GM19395 (cell line): ENCODE results near the gene TBRG1.
"Not testable (repeated sequence)": the region's sequence is repeated elsewhere in the genome, so short reads cannot be mapped to it uniquely, and the experiment has no call there.

ENCODE experiments used
- ATAC-seq: cut with Tn5 transposase; IDR thresholded peaks from one replicate; pipeline ENCODE4 v1.9.1; 2021; ENCODE audit warnings: mild to moderate bottlenecking, moderate library complexity; ENCODE audit not compliant: unreplicated experiment

Gene TBRG1

GRCh38 chr11:124622531-124623451, at the start of gene TBRG1:
TBRG1 (plus strand) TSS chr11:124622864; CDS start chr11:124623084, 220 bp downstream.
- peak; percentile 98 for ATAC-seq

- no peak for ATAC-seq
Observed at GRCh38 chr11:124577716-124578427, 44.8 kb upstream of the TBRG1 start.

GRCh38 chr11:124578761-124579160, 43.9 kb upstream of the TBRG1 start:
- ATAC-seq: no peak

GRCh38 chr11:124581817-124582216, 40.8 kb upstream of the TBRG1 start:
- ATAC-seq: no peak

- no peak for ATAC-seq
Observed at GRCh38 chr11:124582565-124582964, 40.1 kb upstream of the TBRG1 start.

- ATAC-seq: no peak
Observed at GRCh38 chr11:124583781-124584180, 38.9 kb upstream of the TBRG1 start.

- ATAC-seq: no peak
Observed at GRCh38 chr11:124584681-124585372, 37.8 kb upstream of the TBRG1 start.

- ATAC-seq: peak; percentile 62
Observed at GRCh38 chr11:124586238-124586860, 36.3 kb upstream of the TBRG1 start.

- ATAC-seq: no peak
Observed at GRCh38 chr11:124591430-124591829, 31.2 kb upstream of the TBRG1 start.

- no peak for ATAC-seq
Observed at GRCh38 chr11:124592627-124593026, 30.0 kb upstream of the TBRG1 start.

- no peak for ATAC-seq
Observed at GRCh38 chr11:124595302-124595701, 27.4 kb upstream of the TBRG1 start.

- ATAC-seq: no peak
Observed at GRCh38 chr11:124597626-124598025, 25.0 kb upstream of the TBRG1 start.

GRCh38 chr11:124600621-124601320, 21.9 kb upstream of the TBRG1 start:
- ATAC-seq: no peak

GRCh38 chr11:124602193-124602592, 20.5 kb upstream of the TBRG1 start:
- no peak for ATAC-seq

- ATAC-seq: not testable (repeated sequence)
Observed at GRCh38 chr11:124602723-124603122, 19.9 kb upstream of the TBRG1 start.

- no peak for ATAC-seq
Observed at GRCh38 chr11:124605719-124606118, 16.9 kb upstream of the TBRG1 start.

- no peak for ATAC-seq
Observed at GRCh38 chr11:124608147-124608546, 14.5 kb upstream of the TBRG1 start.

- ATAC-seq: no peak
Observed at GRCh38 chr11:124610295-124610694, 12.4 kb upstream of the TBRG1 start.

GRCh38 chr11:124611064-124611463, 11.6 kb upstream of the TBRG1 start, which contains the start of gene PANX3:
PANX3 (plus strand) TSS chr11:124611428; CDS start chr11:124611557, 129 bp downstream.
- ATAC-seq: no peak

GRCh38 chr11:124612045-124612444, 10.6 kb upstream of the TBRG1 start:
- peak; percentile 72 for ATAC-seq
